NOMO-1 treated with DMSO at 0.1 percent for 48 hours (cell line): ENCODE data around the gene CCNA2.

Experiments used
- DNase-seq: peaks from one replicate; lab custom pipeline; 2025; ENCODE audit not compliant: unreplicated experiment; lab: John Stamatoyannopoulos, UW

CCNA2 gene

GRCh38 chr4:121823505-121824170, at the start of gene CCNA2:
TSS of gene CCNA2 (minus strand) at chr4:121823883. CDS start at chr4:121823628, 255 bp downstream.
- DNase-seq: peak; percentile 96

DNA sequence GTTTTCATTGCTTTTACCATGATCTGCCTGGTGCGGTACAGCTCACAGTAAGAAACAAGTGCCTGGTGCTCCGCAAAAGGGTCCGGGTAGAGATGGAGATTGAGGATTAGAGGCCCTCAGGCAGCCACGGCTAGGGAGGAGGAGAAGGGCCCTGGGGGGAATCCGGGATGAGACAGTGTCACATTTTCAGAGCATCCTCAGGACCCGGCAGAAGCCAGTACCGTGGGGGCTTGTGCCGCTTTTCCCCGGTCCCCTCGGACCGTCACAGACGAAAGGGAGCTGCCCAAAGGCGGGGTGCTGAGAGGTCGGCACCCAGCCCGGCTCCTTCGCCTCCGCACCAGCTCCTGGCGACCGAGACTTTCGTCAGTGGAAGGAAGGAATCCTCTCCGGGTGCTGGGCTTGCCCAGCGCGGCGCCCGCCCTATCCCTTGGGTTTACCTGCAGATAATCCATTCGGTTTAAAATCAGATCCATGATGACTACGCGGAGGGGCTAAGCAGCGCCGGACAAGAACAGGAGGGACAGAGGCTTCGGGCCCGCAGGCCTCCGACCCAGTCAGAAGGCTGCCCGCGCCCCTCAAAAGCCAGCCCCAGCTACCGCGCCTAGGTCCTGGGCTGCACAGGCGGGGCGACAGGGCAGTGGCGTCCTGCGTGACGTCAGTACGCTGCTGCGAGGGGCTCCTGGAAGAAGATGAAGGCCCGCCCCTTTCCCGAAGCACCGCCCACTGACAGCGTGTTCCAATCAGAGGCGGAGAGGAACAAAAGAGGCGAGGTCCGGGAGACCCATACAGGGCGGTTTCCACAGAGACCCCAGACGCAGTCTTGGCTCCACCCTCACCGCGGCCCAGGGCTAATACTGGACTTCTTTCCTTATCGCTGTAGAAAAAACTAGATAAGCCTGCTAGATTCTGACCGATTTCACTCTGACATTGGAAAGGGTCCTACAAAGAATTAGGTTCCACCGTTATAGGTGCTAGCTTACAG, 46.4 kb upstream of the CCNA2 start, which contains the start of gene BBS7:
Gene BBS7 (minus strand): TSS at position 634 of the 982 bp plus-strand sequence. CDS start 161 bp downstream, at position 473.
- DNase-seq: peak; percentile 96

DNA sequence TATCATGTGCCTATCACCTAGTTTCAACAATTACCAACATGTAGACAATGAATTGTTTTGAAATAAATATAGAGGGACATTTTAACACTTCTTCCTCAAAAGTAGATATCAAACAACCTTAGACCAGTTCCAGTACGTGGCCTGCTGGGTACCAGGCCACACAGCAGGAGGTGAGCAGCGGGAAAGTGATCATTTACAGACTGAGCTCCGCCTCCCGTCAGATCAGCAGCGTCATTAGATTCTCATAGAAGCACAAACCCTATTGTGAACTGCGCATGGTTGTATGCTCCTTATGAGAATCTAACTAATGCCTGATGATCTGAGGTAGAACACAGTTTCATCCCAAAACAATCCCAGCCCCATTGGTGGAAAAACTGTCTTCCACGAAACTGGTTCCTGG, 40.1 kb upstream of the CCNA2 start:
- DNase-seq: no peak

- DNase-seq: no peak
These were observed 37.7 kb upstream of the CCNA2 start for GRCh38 chr4:121861426-121861825.

GRCh38 chr4:121860121-121860520, 36.4 kb upstream of the CCNA2 start:
- DNase-seq: no peak

GRCh38 chr4:121851354-121851753, 27.7 kb upstream of the CCNA2 start:
- no peak for DNase-seq

DNA sequence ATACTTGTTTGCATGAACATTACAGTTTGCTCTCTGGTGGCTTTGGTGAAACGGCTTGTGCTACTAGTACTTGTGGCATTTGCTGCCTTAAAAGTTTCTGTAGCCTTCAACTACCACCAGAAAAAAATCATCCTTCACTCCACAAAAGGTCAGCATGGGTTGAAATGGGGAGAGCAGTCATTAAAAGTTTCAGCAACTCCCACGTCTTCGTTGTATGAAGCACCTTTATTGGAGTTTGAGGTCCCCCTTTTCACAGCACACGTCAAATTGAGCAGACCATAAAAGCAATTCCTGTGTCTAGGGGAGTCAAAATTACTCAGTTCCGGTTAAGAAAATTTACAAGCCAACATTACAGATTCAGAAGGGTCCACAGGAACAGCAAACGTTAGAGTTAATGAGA, 23.0 kb upstream of the CCNA2 start:
- DNase-seq: no peak

DNA sequence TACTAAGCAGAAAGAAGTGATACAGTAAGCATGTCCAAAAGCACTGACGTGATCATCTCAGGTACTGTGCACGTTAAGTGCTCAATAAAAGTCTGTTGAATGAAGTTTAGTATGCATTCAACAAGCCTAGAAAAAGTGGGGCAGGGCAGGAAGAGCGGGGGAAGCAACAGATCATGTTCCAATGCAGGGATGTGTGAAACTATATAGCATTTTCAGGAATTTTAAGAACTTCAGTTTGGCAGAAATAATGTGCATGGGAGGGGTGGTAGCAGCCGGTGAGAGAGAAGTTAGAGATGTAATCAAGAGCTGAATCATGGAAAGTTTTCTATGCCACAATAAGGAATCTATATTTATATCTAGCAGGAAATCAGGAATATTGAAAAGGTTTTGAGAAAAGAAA, 19.2 kb upstream of the CCNA2 start:
- DNase-seq: no peak

- peak; percentile 23 for DNase-seq
These were observed 14.5 kb upstream of the CCNA2 start for GRCh38 chr4:121838136-121838535.

GRCh38 chr4:121829511-121829910, 5.8 kb upstream of the CCNA2 start:
- DNase-seq: no peak

- no peak for DNase-seq
These were observed 4.2 kb upstream of the CCNA2 start for GRCh38 chr4:121827853-121828252.

DNA sequence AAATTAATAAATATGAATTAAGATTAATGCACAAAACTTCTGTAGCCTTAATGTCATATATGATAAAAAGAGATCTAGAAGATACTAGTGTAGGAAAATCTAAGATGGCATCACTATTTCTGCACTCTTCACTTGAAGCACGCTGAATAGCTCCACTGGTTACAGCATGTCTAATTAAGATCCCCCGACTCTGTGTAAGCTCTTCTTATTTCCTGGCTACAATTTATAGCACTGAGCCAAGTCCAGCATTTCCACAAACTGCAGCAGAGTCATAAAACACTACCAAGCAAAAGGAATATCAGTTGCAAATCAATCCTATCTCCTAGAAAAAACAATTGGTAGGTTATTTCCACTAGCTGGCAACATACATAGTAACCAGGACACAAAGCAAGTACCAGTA, 1.3 kb upstream of the CCNA2 start:
- DNase-seq: no peak

DNA sequence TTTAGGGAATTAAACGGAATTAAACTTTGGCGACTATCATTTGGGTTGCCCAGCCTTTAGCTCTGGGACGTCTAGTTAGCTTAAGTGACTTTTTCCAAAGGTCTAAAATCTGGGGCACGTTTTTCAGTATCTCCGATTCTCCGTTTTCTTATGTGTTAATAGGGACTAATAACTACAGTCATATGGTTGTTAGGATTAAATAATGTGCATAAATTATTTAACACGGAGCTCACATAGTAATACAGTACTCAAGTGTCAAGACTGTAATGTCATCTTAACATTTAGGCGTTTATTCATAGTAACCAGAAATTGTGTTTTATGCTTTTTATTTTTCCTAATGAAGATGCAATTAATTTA, 466 bp upstream of the CCNA2 start:
- DNase-seq: no peak

- peak; percentile 50 for DNase-seq
These were observed 733 bp downstream of the CCNA2 start for GRCh38 chr4:121822796-121823504.

DNA sequence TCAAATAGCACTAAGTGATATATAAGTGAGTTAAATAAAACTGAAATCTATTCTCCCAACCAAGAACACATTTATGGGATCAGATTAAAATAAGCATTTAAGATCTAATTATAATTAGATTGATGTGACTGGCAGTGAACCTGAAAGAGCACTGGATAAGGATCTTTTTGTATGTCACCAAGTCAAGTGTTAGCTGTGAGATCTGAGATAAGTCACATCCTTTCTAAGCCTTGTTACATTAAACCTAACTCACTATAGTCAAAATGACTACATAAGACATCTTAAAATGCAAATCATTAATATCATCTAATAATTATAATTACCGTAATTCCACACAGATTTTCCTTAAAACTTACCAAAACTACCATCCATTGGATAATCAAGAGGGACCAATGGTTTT, 1.6 kb downstream of the CCNA2 start:
- no peak for DNase-seq

DNA sequence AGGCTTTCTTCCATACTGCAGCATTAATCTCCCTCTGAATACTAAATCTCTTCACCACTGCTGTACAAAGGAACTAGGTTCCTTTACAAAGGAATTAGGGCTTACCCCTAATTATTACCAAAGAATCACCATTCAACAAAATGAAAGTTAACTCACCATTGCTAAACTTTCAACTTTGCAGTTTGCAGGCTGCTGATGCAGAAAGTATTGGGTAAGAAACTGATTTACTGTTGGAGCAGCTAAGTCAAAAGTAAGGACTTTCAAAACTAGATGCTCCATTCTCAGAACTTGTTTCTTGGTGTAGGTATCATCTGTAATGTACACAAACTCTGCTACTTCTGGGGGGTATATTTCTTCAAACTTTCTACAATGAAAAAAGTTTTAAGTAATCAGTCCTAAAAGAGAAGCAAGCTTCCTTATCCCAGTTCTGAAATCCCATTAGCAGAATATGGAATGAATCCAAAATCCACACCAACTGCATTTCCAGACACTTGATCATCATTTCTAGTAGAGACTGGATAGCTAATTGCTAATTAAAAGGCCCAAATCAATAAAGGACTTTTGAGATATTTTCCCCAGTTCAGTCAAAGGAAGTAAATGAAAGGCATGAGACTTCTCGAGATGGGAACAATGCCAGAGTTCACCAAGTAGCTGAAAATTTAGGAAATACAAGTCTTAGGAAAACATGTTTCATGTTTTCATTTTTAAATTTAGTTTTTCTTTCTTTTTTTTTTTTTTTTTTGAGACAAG, 4.3 kb downstream of the CCNA2 start:
- no peak for DNase-seq

DNA sequence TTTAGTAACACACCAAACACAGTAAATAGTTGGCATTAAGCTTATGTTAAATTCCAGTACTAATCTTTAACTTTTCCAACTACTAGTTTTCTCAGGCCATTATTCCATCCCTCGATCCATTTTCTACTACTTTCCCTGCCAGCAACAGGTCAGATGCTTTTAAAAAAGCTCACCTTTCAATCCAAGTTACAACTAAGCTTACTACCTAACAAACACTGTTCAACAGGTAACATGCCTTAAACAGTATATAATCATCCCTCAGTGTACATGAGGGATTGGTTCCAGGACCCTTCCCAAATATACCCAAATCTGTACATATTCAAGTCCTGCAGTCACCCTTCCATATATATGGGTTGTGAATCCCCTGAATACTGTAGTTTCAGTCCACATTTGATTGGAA, 5.5 kb downstream of the CCNA2 start:
- DNase-seq: no peak

GRCh38 chr4:121817701-121818100, 6.0 kb downstream of the CCNA2 start:
- DNase-seq: no peak

DNA sequence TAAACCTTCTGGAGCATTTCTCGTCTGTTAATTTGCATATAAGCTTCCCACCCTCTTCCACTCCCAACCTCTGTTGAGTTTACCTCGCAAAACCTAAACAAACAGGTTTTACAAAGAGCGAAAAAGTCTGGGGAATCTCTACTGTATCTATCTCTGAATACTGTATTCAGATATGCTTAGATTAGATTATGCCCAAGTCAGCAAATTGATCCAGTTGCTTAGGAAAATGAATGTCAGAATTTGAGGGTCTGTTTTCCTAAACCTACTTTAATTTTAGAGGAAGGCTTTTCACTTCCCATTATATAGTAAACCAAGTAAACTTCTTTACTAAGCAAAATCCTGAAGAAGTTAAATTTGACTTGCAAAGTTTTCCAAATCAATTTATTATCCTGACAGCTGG, 6.7 kb downstream of the CCNA2 start:
- DNase-seq: no peak

- DNase-seq: no peak
These were observed 8.9 kb downstream of the CCNA2 start for GRCh38 chr4:121814756-121815155.

DNA sequence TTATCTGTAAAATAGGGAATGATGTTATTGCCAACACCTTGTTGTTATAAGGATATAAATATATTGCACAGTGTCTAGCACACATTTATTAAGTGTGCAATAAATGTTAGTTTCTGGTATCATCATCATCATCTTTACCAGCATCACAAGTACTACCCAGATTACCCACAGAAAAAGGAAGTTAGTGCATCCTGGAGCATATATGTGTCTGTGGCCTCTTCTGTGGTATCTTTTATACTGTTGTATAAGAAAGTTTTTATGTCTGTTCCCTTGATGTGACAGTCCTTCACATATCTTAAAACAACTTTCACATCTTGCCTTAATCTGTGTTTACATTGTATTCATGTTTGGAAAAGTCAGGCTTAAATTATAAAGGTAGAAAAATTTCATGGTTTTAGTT, 12.6 kb downstream of the CCNA2 start:
- DNase-seq: no peak
